ENCODE data around the gene TFF2. TPM values are rescaled to one million over a fixed set of nuclear protein-coding genes. Genes with fewer than 3 reads are reported as not detected.

TFF2 gene
- polyA plus RNA-seq, 1 of the 3 experiments (the other 2 are of a cell fraction) = not detected

DNA sequence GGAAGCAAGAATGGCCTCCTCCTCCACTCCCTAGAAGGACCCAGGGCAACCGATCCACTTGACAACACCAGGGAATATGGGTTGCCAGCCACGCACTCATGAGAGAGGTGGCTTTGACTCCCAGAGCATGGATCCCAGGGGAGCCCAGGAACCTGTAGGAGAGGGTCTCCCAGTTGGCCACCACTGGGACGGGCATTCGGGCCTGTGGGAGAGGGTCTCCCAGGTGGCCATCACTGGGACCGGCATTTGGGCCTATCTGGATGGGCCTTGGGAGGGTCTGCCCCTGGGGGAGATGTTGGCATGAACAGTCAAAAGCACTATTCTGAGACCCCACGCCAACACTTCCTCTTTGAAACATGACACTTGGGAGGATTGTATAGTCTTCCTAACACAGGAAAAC is 15.0 kb upstream of the TFF2 start:
- Histone ChIP-seq H3K27me3 (ENCODE audit: insufficient read depth) (no peaks in the 10 kb centered on the region), H3F3A (replicated peaks; ENCODE audit: insufficient read depth) (no peaks in the 10 kb centered on the region), H3K4me1 (ENCODE audit: control insufficient read depth in 1 of 2, insufficient read depth in 2 of 2, low read depth in 1 of 2, low read length in 1 of 2) (no peaks in the 10 kb centered on the region), H3K9me2 (no peaks in the 10 kb centered on the region), H3K4me3 (ENCODE audit: low read depth in 2 of 2, low read length in 1 of 2) (no peak overlapping the region), H3K36me3 (replicated peaks in 1 of 2; ENCODE audit: control insufficient read depth in 1 of 2, insufficient read depth in 2 of 2, low read length in 1 of 2) (no peaks in the 10 kb centered on the region), H3K9me3 (no peaks in the 10 kb centered on the region), H3K79me2 (ENCODE audit: insufficient read depth) (no peaks in the 10 kb centered on the region), H2AFZ (ENCODE audit: low read depth) (no peak overlapping the region), H3K27ac (ENCODE audit: low read depth in 2 of 2, low read length in 1 of 2) (no peak overlapping the region), H3K4me2 (no peak overlapping the region), H4K20me1 (ENCODE audit: insufficient read depth) (no peaks in the 10 kb centered on the region), H3K9ac (no peak overlapping the region)
- 64% methylated on average over 3 of the region's 6 CpGs for WGBS (ENCODE audit: low lambda C conversion rate)
- no peak for TF ChIP-seq JUND (IDR thresholded peaks at IDR 0.05)
- no peak for TF ChIP-seq FOSL2 (IDR thresholded peaks at IDR 0.05; ENCODE audit: borderline replicate concordance, low read depth)
- TF ChIP-seq CHD2 (IDR thresholded peaks at IDR 0.05; ENCODE audit: low read length, partially characterized antibody) = no peak
- ChIA-PET CTCF (no interaction called here), POLR2A (no interaction called here)
- DNase-seq = no peak

DNA sequence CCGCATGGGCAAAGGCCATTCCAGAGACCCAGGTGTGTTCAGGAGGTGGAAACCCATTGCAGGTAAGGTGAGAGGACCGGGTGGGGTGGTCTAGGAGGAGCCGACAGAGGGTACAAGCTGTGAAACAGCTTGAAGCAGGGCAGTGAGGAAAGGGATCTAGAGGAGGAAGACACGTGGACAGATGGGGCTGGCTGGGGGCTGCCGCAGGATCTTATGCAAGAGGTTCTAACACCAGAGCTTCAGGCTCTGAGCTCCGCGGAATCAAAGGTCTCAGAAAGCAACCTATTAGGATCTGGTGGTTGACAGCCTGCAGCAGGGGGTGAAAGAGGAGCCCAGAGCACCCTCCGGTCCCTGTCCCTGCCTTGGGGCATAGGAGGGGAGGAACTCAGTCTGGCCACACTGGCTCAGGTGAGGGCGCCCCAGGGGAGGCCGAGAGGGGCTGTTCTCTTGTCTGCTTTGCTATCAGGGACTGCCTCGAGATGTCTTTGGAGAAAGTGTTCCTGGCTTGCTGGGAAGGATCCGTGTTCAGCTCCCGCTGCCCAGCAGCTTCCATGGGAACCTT is 13.6 kb upstream of the TFF2 start:
- TF ChIP-seq FOXM1 (IDR thresholded peaks at IDR 0.05; ENCODE audit: low read depth) (no peak), ELF1 (IDR thresholded peaks at IDR 0.05) (no peak), SIN3A (IDR thresholded peaks at IDR 0.05; ENCODE audit: borderline replicate concordance, low read depth, low read length) (no peak), TEAD4 (IDR thresholded peaks at IDR 0.05; ENCODE audit: borderline replicate concordance, insufficient read depth) (no peak), NRF1 (IDR thresholded peaks at IDR 0.05; ENCODE audit: low read depth, low read length) (no peak), GATA2 (CRISPR knock-in tag; IDR thresholded peaks at IDR 0.05) (no peak), TAF1 (IDR thresholded peaks at IDR 0.05; ENCODE audit: borderline replicate concordance, low read depth, low read length) (no peak), NFIC (IDR thresholded peaks at IDR 0.05; ENCODE audit: borderline replicate concordance) (no peak), JUND (IDR thresholded peaks at IDR 0.05) (no peak), CHD2 (IDR thresholded peaks at IDR 0.05; ENCODE audit: low read length, partially characterized antibody) (no peak)
- TF ChIP-seq, protein P1, sequence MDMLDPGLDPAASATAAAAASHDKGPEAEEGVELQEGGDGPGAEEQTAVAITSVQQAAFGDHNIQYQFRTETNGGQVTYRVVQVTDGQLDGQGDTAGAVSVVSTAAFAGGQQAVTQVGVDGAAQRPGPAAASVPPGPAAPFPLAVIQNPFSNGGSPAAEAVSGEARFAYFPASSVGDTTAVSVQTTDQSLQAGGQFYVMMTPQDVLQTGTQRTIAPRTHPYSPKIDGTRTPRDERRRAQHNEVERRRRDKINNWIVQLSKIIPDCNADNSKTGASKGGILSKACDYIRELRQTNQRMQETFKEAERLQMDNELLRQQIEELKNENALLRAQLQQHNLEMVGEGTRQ (IDR thresholded peaks at IDR 0.05; ENCODE audit: borderline replicate concordance, low read depth, low read length) = no peak
- TF ChIP-seq, protein P2, sequence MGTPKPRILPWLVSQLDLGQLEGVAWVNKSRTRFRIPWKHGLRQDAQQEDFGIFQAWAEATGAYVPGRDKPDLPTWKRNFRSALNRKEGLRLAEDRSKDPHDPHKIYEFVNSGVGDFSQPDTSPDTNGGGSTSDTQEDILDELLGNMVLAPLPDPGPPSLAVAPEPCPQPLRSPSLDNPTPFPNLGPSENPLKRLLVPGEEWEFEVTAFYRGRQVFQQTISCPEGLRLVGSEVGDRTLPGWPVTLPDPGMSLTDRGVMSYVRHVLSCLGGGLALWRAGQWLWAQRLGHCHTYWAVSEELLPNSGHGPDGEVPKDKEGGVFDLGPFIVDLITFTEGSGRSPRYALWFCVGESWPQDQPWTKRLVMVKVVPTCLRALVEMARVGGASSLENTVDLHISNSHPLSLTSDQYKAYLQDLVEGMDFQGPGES (IDR thresholded peaks at IDR 0.05; ENCODE audit: low read depth, low read length) = no peak
- TF ChIP-seq, protein P3, sequence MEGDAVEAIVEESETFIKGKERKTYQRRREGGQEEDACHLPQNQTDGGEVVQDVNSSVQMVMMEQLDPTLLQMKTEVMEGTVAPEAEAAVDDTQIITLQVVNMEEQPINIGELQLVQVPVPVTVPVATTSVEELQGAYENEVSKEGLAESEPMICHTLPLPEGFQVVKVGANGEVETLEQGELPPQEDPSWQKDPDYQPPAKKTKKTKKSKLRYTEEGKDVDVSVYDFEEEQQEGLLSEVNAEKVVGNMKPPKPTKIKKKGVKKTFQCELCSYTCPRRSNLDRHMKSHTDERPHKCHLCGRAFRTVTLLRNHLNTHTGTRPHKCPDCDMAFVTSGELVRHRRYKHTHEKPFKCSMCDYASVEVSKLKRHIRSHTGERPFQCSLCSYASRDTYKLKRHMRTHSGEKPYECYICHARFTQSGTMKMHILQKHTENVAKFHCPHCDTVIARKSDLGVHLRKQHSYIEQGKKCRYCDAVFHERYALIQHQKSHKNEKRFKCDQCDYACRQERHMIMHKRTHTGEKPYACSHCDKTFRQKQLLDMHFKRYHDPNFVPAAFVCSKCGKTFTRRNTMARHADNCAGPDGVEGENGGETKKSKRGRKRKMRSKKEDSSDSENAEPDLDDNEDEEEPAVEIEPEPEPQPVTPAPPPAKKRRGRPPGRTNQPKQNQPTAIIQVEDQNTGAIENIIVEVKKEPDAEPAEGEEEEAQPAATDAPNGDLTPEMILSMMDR (IDR thresholded peaks at IDR 0.05) = no peak

More for the DNA sequence above, 13.6 kb upstream of the TFF2 start:
- Histone ChIP-seq H3F3A (replicated peaks; ENCODE audit: insufficient read depth) (no peaks in the 10 kb centered on the region), H3K9me3 (no peaks in the 10 kb centered on the region), H3K4me3 (ENCODE audit: low read depth in 2 of 2, low read length in 1 of 2) (no peak overlapping the region), H2AFZ (ENCODE audit: low read depth) (no peak overlapping the region), H3K36me3 (replicated peaks in 1 of 2; ENCODE audit: control insufficient read depth in 1 of 2, insufficient read depth in 2 of 2, low read length in 1 of 2) (no peaks in the 10 kb centered on the region), H3K9me2 (no peaks in the 10 kb centered on the region), H3K9ac (no peak overlapping the region), H3K4me1 (ENCODE audit: control insufficient read depth in 1 of 2, insufficient read depth in 2 of 2, low read depth in 1 of 2, low read length in 1 of 2) (no peaks in the 10 kb centered on the region), H4K20me1 (ENCODE audit: insufficient read depth) (no peaks in the 10 kb centered on the region), H3K4me2 (no peak overlapping the region), H3K79me2 (ENCODE audit: insufficient read depth) (no peaks in the 10 kb centered on the region), H3K27ac (ENCODE audit: low read depth in 2 of 2, low read length in 1 of 2) (no peak overlapping the region), H3K27me3 (ENCODE audit: insufficient read depth) (no peaks in the 10 kb centered on the region)
- POLR2A ChIA-PET = no interaction called here
- WGBS (ENCODE audit: low lambda C conversion rate) = 36% methylated on average over 13 of the region's 13 CpGs
- no peak for DNase-seq
- CTCF ChIA-PET = interaction anchor here (1.2 kb wide), 1 partner anchor 17 kb away, joined by 4 read pairs; no protein-coding TSS in a partner anchor

Measured in SK-N-SH (cell line).